ENCODE measurements around the gene FKBP2. TPM values are rescaled to one million over a fixed set of nuclear protein-coding genes. Genes with fewer than 3 reads are reported as not detected.

The FKBP2 gene
- total and polyA plus RNA-seq, 2 of the 13 experiments (the other 11 are each of a cell fraction or from before 2014, with no cell fraction given), result 30.1 to 53.3 TPM

GRCh38 chr11:64225608-64226506, 15.0 kb upstream of the FKBP2 start, which contains the start of the genes NUDT22 and TRPT1 (continued):
- TF ChIP-seq, protein P1, sequence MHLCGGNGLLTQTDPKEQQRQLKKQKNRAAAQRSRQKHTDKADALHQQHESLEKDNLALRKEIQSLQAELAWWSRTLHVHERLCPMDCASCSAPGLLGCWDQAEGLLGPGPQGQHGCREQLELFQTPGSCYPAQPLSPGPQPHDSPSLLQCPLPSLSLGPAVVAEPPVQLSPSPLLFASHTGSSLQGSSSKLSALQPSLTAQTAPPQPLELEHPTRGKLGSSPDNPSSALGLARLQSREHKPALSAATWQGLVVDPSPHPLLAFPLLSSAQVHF (CRISPR knock-in tag; IDR thresholded peaks at IDR 0.05), result no peak
- TF ChIP-seq AFF4 (CRISPR knock-in tag; IDR thresholded peaks at IDR 0.05) (no peak), POLR2AphosphoS2 (IDR thresholded peaks at IDR 0.05; ENCODE audit: low read depth, low read length) (no peak), HMG20A (CRISPR knock-in tag; IDR thresholded peaks at IDR 0.05; ENCODE audit: borderline replicate concordance) (no peak), SIX1 (CRISPR knock-in tag; IDR thresholded peaks at IDR 0.05; ENCODE audit: borderline replicate concordance) (no peak), TAF15 (IDR thresholded peaks at IDR 0.05; ENCODE audit: low read depth, low read length, poor library complexity, severe bottlenecking) (no peak), ZNF766 (CRISPR knock-in tag; IDR thresholded peaks at IDR 0.05; ENCODE audit: borderline replicate concordance) (0 out of 2 replicates have a peak, but pooled peaks have one; percentile 67), ZFP36L2 (CRISPR knock-in tag; IDR thresholded peaks at IDR 0.05) (no peak), ZNF142 (CRISPR knock-in tag; IDR thresholded peaks at IDR 0.05) (no peak), EP300 (IDR thresholded peaks at IDR 0.05; ENCODE audit: low read depth in 2 of 2, low read length in 2 of 2) (no peak), EP300 (CRISPR knock-in tag; IDR thresholded peaks at IDR 0.05; ENCODE audit: borderline replicate concordance) (no peak), ZNF841 (CRISPR knock-in tag; IDR thresholded peaks at IDR 0.05; ENCODE audit: borderline replicate concordance) (no peak), ZNF10 (CRISPR knock-in tag; IDR thresholded peaks at IDR 0.05; ENCODE audit: borderline replicate concordance, low read depth) (no peak), ZNF556 (CRISPR knock-in tag; IDR thresholded peaks at IDR 0.05; ENCODE audit: borderline replicate concordance) (no peak), ETV6 (CRISPR knock-in tag; conservative IDR thresholded peaks at IDR 0.05) (no peak), ZKSCAN5 (CRISPR knock-in tag; IDR thresholded peaks at IDR 0.05) (no peak), NR2F6 (IDR thresholded peaks at IDR 0.05) (no peak), NR2F6 (CRISPR knock-in tag; IDR thresholded peaks at IDR 0.05) (peak; percentile 32; the same call in 1 of the 2 replicates), GFI1 (CRISPR knock-in tag; IDR thresholded peaks at IDR 0.05; ENCODE audit: borderline replicate concordance) (0 out of 2 replicates have a peak, but pooled peaks have one; percentile 38)

Data from HepG2 (cell line).